Astrocyte of the cerebellum (primary cell): ENCODE data around the gene LFNG.
"Not testable (repeated sequence)": the region's sequence is repeated elsewhere in the genome, so short reads cannot be mapped to it uniquely, and the experiment has no call there.

Experiments used
- DNase-seq: peaks from one replicate; pipeline ENCODE4 v3.0.0-alpha.2; 2011; ENCODE audit warnings: low read depth
- H3K4me3 ChIP-seq: 2 replicates; pipeline ENCODE4 v1.5.1; 2011; ENCODE audit warnings: mild to moderate bottlenecking, low read depth, low read length, moderate library complexity
- in situ Hi-C: cut with HindIII; loops from 2 replicates; pipeline ENCODE4 v1.10.0; 2017; ENCODE audit warnings: low sequenced_read_pairs
- TF ChIP-seq, protein P1 (sequence below): IDR thresholded peaks from 2 replicates; pipeline ENCODE4 v1.5.1; 2012; ENCODE audit warnings: low read length, low read depth, moderate library complexity, mild to moderate bottlenecking; ENCODE audit errors: missing control alignments

The LFNG gene

DNA sequence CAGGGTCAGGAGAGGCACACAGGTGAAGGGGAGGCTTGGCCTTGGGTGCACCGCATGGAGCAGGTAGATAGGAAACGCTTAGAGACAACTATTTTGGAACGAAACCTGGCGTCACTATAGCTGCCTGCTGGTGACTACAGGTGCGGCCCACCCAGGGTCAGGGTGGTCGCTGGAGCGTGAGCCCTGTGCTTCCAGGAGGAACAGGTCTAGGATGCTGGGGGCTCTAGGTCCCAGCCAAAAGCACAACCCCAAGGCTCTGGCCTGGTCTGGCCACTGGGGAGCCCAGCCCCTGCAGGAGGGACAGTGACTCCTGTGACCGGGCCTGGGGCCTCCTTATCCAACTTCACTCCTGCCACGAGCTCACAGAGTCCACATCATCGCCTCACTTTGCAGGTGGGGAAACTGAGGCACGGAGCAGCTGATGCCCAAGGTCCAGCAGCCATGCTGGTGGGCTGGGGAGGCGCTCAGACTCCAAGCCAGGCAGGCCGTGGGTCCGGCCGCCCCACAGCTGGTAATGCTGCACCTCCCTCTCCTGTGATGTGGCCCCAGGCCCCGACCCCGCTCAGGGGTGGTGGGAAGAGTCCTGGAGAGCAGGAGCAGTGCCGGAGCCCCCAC is 9.0 kb downstream of the LFNG start:
- DNase-seq, result no peak
- no peak overlapping the region for H3K4me3 ChIP-seq

DNA sequence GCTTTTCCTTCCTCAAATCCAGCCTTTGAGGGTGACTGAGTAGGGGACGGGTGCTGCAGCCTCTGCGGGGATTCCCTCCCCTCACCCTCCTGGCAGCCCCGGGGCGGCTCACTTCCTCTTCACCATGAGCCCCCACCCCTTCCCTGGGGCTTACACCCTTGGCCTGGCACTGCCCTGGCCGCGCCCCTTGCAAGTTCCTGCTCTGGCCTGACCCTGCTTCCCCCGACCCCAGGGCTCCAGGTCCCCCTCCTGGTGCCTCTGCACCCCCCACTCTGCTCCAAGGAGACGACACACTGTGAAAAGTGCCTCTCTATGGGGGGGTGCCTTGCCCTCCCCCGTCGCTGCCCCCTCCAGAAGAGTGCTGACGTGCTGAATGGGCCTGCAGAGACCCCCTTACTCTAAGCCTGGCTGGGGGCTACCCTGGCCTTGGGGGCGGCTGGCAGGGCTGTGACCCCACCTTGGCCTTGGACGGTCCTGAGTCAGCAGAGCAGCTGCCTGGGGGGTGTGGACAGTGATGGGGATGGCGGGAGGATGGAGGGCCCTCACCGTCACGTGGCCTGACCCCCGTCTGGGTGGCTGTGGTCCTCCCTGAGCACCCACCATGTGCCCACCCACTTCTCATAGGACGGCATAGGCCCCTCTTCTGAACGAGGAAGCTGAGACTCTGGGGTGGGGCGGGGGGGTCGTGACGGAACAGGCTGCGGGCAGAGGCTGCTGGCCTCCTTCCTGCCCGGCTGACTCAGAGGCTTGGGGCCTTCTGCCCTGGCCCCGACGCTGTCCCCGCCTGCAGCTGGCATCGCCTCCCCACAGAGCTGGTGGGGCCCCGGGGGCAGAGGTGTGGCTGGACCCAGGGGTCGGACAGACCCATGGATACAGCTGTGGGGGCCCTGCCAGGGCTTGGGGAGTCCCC is 9.8 kb downstream of the LFNG start:
- no peak for DNase-seq
- TF ChIP-seq, protein P1, sequence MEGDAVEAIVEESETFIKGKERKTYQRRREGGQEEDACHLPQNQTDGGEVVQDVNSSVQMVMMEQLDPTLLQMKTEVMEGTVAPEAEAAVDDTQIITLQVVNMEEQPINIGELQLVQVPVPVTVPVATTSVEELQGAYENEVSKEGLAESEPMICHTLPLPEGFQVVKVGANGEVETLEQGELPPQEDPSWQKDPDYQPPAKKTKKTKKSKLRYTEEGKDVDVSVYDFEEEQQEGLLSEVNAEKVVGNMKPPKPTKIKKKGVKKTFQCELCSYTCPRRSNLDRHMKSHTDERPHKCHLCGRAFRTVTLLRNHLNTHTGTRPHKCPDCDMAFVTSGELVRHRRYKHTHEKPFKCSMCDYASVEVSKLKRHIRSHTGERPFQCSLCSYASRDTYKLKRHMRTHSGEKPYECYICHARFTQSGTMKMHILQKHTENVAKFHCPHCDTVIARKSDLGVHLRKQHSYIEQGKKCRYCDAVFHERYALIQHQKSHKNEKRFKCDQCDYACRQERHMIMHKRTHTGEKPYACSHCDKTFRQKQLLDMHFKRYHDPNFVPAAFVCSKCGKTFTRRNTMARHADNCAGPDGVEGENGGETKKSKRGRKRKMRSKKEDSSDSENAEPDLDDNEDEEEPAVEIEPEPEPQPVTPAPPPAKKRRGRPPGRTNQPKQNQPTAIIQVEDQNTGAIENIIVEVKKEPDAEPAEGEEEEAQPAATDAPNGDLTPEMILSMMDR, result no peak
- in situ Hi-C loops, result no loop called here
- H3K4me3 ChIP-seq, result no peak overlapping the region

More for the DNA sequence above, 9.0 kb downstream of the LFNG start:
- TF ChIP-seq, protein P1, result no peak
- in situ Hi-C loops, result no loop called here

DNA sequence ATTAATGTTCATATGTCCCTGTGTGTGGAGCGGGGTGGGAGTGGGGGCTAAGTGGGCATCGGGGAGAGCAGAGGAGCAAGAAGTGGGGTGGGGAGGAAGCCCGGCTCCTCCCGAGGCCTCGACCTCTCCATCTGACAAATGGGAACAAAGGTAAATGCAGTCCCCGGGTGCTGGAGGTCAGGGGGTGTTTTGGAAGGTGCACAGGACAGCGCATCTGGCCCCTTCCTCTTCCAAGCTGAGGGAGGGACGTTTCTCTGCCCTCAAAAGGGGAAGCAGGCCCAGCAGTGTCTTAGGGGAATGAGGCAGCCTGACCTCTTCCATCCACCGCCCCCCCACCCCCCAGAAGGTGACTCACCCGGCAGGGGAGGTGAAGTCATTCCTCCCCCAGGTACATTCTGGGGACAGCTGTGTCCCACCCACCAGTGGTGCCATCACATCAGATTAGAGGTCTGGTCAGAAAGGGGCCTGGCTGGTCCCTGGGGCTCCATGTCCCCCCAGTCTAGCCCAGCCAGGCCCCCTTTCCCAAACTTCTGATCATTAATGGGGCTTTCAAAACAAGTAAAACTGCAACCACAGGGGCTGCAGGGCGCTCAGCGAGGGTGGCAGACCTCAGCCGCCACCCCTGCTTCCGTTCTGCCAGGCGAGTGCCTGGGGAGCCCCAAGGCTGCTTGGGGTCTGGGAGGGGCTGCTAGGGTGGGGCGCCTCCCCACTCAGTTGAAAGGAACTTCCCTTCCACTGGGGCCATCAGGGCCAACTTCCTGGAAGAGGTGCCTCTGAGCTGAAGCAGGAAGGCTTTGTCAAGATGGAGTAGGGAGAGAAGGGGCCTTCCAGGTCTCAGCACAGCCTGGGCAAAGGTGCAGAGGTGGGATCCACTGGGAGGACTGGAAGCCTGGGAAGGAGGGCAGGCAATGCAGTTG is 10.8 kb downstream of the LFNG start:
- in situ Hi-C loops, result no loop called here
- no peak overlapping the region for H3K4me3 ChIP-seq
- TF ChIP-seq, protein P1, result no peak
- DNase-seq, result no peak

DNA sequence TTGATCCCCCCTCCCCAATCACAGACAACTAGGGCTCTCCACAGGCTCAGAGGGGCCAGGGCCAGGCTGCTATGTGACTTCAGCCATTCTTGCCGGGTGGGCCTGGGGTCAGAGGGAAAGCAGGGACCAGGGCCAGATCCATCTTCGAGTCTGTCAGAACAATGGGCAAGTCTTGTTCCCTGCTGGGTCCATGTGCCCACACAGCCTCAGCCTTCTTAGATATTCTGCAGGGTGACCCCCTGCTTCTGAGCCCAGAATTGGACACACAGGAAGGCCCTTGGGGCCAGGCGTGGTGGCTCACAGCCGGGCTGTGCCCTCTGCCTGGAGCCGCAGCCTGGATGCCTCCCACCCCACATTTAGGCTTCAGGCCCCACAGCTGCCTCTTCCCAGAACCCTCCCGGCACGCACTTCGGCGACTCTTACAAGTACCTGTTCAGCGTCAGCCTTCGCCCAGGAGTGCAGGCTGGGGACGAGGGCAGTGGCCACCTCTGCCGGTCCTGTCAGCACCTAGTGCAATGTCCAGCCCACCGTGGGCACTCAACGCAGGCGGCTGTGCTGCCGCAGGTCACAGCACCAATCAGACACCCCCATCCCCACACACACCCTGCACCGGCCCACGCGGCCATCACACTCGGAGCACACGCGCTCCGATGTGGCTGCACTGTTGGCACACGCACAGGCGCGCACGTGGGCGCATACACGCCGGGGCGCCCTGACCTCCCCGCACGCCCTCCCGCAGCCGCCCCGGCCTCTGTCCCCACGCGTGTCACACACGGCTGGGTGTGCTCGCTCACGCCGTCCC is 11.6 kb downstream of the LFNG start:
- H3K4me3 ChIP-seq, in situ Hi-C loops, DNase-seq: not testable (repeated sequence)

DNA sequence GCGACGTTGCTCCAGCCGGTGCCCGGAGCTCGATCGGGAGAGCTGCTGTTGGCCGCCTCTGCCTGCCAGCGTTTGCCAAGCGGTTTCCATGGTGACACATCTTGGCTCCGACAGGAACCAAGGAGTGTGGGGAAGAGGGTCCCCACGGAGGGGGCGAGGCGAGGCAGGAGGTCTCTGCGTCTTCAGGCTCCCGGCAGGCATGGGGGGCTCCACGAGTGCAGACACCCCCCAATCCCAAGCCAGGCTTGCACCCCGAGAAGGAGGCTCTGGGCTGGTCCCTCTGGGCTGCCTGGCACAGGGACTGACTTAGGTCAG is 12.2 kb downstream of the LFNG start:
- H3K4me3 ChIP-seq, DNase-seq, in situ Hi-C loops: not testable (repeated sequence)

DNA sequence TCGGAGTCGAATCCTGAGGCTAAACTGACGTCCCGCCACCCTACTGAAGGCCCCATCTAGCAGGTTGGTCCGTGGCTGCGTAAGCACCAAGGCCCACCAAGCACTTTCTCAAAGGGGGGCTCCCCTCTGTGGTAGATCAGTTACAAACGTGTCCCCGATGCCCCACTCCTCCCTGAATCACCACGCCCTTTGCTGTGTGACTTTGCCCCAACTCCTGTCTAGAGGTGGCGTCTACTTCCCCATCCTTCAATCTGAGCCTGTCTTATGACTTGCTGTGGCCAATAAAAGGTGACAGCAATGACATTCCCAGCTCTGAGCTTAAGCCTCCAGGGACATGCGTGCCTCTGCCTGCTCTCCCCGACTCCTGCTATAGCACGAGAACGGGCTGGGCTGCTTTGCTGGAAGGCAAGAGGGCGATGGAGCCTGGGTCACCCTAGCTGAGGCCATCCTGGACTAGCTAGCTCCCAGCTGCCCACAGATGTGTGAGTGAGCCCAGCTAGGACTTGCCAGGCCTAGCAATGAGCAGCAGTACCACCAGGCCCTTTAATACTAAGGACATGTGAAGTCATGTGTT is 12.7 kb downstream of the LFNG start:
- in situ Hi-C loops, DNase-seq: not testable (repeated sequence)

DNA sequence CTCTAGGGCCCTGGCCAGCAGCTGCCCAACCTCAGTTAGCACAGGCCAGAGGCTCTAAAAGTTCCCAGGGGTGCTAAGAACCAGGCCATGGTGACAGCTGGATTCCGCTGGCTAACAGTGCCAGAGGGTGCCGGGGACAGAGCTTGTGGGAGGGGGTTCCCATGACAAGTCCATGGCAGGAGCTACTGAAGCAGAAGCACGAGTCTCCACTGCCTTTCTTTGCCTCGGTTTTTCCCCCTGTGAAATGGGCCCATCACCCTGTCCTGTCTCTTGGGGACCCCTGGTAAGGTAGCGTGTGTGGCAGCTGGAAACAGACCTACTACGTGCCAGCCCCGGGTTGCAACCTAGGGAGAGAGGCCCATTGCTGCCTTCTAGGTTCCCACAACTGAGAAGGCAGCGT is 13.2 kb downstream of the LFNG start:
- DNase-seq, H3K4me3 ChIP-seq, in situ Hi-C loops: not testable (repeated sequence)

More for the DNA sequence above, 12.7 kb downstream of the LFNG start:
- not testable (repeated sequence) for H3K4me3 ChIP-seq

DNA sequence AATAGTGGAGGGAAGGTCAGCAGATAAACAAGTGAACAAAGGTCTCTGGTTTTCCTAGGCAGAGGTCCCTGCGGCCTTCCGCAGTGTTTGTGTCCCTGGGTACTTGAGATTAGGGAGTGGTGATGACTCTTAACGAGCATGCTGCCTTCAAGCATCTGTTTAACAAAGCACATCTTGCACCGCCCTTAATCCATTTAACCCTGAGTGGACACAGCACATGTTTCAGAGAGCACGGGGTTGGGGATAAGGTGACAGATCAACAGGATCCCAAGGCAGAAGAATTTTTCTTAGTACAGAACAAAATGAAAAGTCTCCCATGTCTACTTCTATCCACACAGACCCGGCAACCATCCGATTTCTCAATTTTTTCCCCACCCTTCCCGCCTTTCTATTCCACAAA is 14.0 kb downstream of the LFNG start:
- DNase-seq, result not testable (repeated sequence)

DNA sequence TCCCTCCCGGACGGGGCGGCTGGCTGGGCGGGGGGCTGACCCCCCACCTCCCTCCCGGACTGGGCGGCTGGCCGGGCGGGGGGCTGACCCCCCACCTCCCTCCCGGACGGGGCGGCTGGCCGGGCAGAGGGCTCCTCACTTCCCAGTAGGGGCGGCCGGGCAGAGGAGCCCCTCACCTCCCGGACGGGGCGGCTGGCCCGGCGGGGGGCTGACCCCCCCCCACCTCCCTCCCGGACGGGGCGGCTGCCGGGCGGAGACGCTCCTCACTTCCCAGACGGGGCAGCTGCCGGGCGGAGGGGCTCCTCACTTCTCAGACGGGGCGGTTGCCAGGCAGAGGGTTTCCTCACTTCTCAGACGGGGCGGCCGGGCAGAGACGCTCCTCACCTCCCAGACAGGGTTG is 14.6 kb downstream of the LFNG start:
- H3K4me3 ChIP-seq, in situ Hi-C loops, DNase-seq: not testable (repeated sequence)

More for the DNA sequence above, 14.0 kb downstream of the LFNG start:
- H3K4me3 ChIP-seq, in situ Hi-C loops: not testable (repeated sequence)

DNA sequence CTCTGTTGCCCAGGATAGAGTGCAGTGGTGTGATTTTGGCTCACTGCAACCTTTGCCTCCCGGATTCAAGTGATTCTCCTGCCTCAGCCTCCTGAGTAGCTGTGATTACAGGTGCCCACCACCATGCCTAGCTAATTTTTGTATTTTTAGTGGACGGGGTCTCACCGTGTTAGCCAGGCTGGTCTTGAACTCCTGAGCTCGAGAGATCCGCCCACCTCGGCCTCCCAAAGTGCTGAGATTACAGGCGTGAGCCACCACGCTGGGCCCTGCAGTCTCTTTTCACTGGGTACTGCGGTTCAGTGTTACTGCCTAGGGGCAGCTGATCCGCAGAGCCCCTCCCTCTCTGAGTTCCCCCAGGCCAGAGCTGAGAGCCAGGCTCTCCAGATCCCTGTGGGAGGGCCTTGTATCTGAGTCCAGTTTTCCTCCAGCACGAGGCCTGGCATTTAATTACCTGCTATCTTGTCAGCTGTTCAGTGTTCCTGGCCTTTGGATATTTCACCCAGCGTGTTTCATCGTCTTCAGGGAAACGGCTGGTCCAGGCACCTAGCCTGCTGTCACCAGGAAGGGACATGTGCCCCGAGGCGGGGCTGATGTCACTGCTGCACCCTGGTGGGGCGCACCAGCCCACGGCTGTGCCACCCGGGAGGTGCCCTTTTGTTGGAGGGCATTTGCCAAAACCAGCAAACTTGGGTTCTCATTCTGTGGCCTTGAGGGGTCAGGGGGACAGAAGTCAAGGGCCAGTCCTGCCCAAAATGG is 16.5 kb downstream of the LFNG start:
- H3K4me3 ChIP-seq, DNase-seq, in situ Hi-C loops: not testable (repeated sequence)
